Measurements from ENCODE around the gene SERPINC1. TPM values are rescaled to one million over a fixed set of nuclear protein-coding genes. Genes with fewer than 3 reads are reported as not detected.
"Not testable (repeated sequence)": the region's sequence is repeated elsewhere in the genome, so short reads cannot be mapped to it uniquely, and the experiment has no call there.

Gene SERPINC1
- total and polyA plus RNA-seq, 4 donors, result 0.25 TPM; not detected in 3

DNA sequence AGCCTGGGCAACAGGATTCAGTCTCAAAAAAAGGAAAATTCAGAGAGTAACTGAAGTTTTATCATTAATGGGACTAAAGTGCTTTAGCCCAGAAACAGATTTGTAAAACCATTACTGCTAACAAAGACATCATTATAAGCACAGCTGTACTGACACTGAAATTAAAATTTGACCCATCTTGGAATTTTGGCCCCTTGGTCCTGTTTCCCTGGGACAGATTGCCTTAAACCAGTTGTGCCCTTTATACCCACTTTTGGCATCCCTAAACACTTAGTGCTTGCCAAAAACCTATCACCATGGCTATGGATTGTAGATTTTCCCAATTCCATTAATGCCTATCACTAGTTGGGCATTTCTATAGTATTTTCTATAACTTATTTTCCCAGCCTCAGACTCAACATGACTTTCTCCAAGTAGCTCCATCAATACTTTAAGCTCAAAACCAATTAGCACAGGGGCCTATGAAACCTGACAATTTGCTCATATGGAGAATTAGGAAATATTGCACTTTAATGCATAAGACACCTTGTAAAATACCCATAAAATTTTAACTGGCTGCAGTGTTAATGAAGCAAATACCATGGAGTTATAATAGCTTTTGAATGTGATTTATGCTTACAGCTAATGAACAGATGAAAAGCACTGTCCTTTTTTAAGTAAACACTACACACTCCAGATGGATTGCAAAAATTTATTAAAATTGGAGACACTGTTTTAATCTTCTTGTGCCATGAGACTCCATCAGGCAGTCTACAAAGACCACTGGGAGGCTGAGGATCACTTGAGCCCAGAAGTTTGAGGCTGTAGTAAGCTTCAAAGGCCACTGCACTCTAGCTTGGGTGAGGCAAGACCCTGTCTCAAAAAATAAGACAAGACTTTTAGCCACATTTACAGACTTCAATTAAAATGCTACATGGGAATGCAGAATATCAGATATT lies 53.6 kb downstream of the SERPINC1 start:
- no peak for DNase-seq
- no peaks in the 10 kb centered on the region for H3K27me3 ChIP-seq (ENCODE audit: control insufficient read depth in 1 of 2, insufficient read depth in 2 of 2, low read length in 1 of 2)
- H3K27ac ChIP-seq (ENCODE audit: low read depth in 1 of 2, low read length in 2 of 2), result no peak overlapping the region
- no peaks in the 10 kb centered on the region for H3K9me3 ChIP-seq (ENCODE audit: control insufficient read depth, low read length)
- ATAC-seq (ENCODE audit: low FRiP score), result no peak
- H3K4me3 ChIP-seq (ENCODE audit: low read length in 2 of 2), result no peak overlapping the region
- H3K36me3 ChIP-seq (ENCODE audit: control insufficient read depth in 1 of 2, insufficient read depth in 2 of 2, low read length in 1 of 2), result peaks cover 1 to 3% of the 10 kb centered on the region in 2 donors
- peaks cover 0 to 4% of the 10 kb centered on the region in 2 donors for H3K4me1 ChIP-seq (ENCODE audit: control insufficient read depth in 1 of 2, insufficient read depth in 2 of 2, low read length in 2 of 2)
- intact Hi-C loops (cut with DNase I), result loop anchor here in 1 of 2 donors (10.0 kb wide), 1 partner anchor 149 kb away; the partner anchor contains the start of gene KLHL20

DNA sequence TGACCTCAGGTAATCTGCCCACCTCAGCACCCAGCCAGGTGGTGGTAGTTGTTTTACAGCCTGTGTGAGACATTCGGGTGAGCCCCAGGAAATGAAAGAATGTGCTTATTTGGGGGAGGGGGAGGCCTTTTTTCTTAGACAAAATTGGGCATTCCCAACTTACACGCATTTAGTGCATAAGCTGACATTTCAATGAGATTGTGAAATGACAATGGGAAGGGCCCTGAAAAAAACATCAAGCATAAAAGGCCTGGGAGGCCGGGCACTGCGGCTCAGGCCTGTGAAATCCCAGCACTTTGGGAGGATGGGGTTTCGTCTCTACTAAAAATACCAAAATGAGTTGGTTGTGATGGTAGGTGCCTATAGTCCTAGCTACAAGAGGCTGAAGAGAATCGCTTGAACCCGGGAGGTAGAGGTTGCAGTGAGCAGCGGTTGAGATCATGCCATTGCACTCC lies 54.3 kb downstream of the SERPINC1 start:
- no peak for DNase-seq
- no peaks in the 10 kb centered on the region for H3K27me3 ChIP-seq (ENCODE audit: control insufficient read depth in 1 of 2, insufficient read depth in 2 of 2, low read length in 1 of 2)
- H3K4me1 ChIP-seq (ENCODE audit: control insufficient read depth in 1 of 2, insufficient read depth in 2 of 2, low read length in 2 of 2), result peaks cover 0 to 4% of the 10 kb centered on the region in 2 donors
- 65 to 66% methylated on average over 8 of the region's 8 CpGs for WGBS, 2 donors
- no peak overlapping the region for H3K4me3 ChIP-seq (ENCODE audit: low read length in 2 of 2)
- H3K27ac ChIP-seq (ENCODE audit: low read depth in 1 of 2, low read length in 2 of 2), result no peak overlapping the region
- no peaks in the 10 kb centered on the region for H3K9me3 ChIP-seq (ENCODE audit: control insufficient read depth, low read length)
- intact Hi-C loops (cut with DNase I), result loop anchor here in 1 of 2 donors (10.0 kb wide), 1 partner anchor 148 kb away; the partner anchor contains the start of gene KLHL20
- H3K36me3 ChIP-seq (ENCODE audit: control insufficient read depth in 1 of 2, insufficient read depth in 2 of 2, low read length in 1 of 2), result peaks cover 1 to 3% of the 10 kb centered on the region in 2 donors
- no peak for ATAC-seq (ENCODE audit: low FRiP score)

DNA sequence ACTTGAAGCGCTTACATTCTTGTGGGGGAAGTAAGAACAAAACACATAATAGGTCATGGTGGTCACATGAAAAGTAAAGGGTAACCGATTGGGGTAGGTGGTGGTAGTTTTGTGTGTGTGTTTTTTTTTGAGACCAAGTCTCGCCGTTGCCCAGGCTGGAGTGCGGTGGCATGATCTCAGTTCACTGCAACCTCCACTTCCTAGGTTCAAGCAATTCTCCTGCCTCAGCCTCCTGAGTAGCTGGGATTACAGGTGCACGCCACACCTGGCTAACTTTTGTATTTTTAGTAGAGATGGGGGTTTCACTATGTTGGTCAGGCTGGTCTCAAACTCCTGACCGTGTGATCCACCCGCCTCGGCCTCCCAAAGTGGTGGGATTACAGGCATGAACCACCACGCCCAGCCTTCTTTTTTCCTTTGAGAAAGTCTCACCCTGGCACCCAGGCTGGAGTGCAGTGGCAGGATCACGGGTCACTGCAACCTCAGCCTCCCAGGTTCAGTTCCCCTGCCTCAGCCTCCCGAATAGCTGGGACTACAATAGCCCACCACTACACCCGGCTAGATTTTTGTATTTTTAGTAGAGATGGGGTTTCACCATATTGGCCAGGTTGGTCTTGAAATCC lies 54.9 kb downstream of the SERPINC1 start:
- intact Hi-C loops (cut with DNase I), result loop anchor here in 1 of 2 donors (10.0 kb wide), 1 partner anchor 147 kb away; the partner anchor contains the start of gene KLHL20
- 84 to 86% methylated on average over 13 of the region's 13 CpGs for WGBS, 2 donors
- not testable (repeated sequence) for ATAC-seq (ENCODE audit: low FRiP score); H3K27ac ChIP-seq (ENCODE audit: low read depth in 1 of 2, low read length in 2 of 2); H3K27me3 ChIP-seq (ENCODE audit: control insufficient read depth in 1 of 2, insufficient read depth in 2 of 2, low read length in 1 of 2); H3K4me1 ChIP-seq (ENCODE audit: control insufficient read depth in 1 of 2, insufficient read depth in 2 of 2, low read length in 2 of 2); DNase-seq; H3K9me3 ChIP-seq (ENCODE audit: control insufficient read depth, low read length); H3K4me3 ChIP-seq (ENCODE audit: low read length in 2 of 2); H3K36me3 ChIP-seq (ENCODE audit: control insufficient read depth in 1 of 2, insufficient read depth in 2 of 2, low read length in 1 of 2)

DNA sequence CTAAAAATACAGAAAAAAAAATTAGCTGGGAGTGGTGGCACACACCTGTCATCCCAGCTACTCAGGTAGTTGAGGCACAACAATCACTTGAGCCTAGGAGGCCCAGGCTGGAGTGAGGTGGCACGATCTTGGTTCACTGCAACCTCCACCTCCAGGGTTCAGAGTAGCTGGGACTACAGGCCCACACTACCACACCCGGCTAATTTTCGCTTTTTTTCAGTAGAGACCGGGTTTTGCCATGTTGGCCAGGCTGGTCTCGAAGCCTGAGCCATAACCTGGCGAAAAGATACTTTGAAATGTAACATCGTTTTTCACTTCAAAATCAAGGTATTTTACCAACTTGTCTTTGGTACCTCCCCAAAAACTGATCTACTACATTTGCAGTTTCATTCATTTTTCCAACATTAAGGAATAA lies 55.4 kb downstream of the SERPINC1 start:
- H3K9me3 ChIP-seq (ENCODE audit: control insufficient read depth, low read length), result no peaks in the 10 kb centered on the region
- no peak for ATAC-seq (ENCODE audit: low FRiP score)
- H3K27ac ChIP-seq (ENCODE audit: low read depth in 1 of 2, low read length in 2 of 2), result no peak overlapping the region
- no peak for DNase-seq
- WGBS, 2 donors, result 94 to 97% methylated on average over 7 of the region's 7 CpGs
- H3K4me1 ChIP-seq (ENCODE audit: control insufficient read depth in 1 of 2, insufficient read depth in 2 of 2, low read length in 2 of 2), result peaks cover 0 to 4% of the 10 kb centered on the region in 2 donors
- H3K4me3 ChIP-seq (ENCODE audit: low read length in 2 of 2), result no peak overlapping the region
- H3K27me3 ChIP-seq (ENCODE audit: control insufficient read depth in 1 of 2, insufficient read depth in 2 of 2, low read length in 1 of 2), result no peaks in the 10 kb centered on the region
- H3K36me3 ChIP-seq (ENCODE audit: control insufficient read depth in 1 of 2, insufficient read depth in 2 of 2, low read length in 1 of 2), result peaks cover 3 to 10% of the 10 kb centered on the region in 2 donors
- intact Hi-C loops (cut with DNase I), result loop anchor here in 1 of 2 donors (10.0 kb wide), 1 partner anchor 147 kb away; the partner anchor contains the start of gene KLHL20

DNA sequence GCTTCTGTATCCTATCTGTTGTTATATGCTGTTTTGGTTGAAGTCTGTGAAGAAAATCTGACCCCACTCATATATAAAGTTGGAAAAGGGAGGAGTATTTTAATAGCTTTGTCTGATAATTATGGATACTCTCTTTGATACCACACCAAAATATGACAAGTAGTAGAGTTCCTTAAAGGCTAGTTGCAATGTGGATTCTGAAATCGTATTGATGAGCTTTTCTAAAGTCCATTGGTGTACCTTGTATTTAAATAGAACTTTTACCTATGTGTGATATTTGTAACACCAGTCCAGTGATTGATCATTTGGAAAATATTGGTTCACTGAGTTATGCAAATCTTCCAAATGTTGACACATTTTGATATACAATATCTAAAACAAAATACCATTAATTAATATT lies 57.1 kb downstream of the SERPINC1 start:
- H3K9me3 ChIP-seq (ENCODE audit: control insufficient read depth, low read length), result no peaks in the 10 kb centered on the region
- no peak overlapping the region for H3K4me3 ChIP-seq (ENCODE audit: low read length in 2 of 2)
- peaks cover 6 to 10% of the 10 kb centered on the region in 2 donors for H3K36me3 ChIP-seq (ENCODE audit: control insufficient read depth in 1 of 2, insufficient read depth in 2 of 2, low read length in 1 of 2)
- H3K4me1 ChIP-seq (ENCODE audit: control insufficient read depth in 1 of 2, insufficient read depth in 2 of 2, low read length in 2 of 2), result no peaks in the 10 kb centered on the region
- WGBS, 2 donors, result 84 to 89% methylated on average over 1 of the region's 1 CpG
- no peaks in the 10 kb centered on the region for H3K27me3 ChIP-seq (ENCODE audit: control insufficient read depth in 1 of 2, insufficient read depth in 2 of 2, low read length in 1 of 2)
- ATAC-seq (ENCODE audit: low FRiP score), result no peak
- intact Hi-C loops (cut with DNase I), result loop anchor here in 1 of 2 donors (10.0 kb wide), 1 partner anchor 145 kb away; the partner anchor contains the start of gene KLHL20
- no peak overlapping the region for H3K27ac ChIP-seq (ENCODE audit: low read depth in 1 of 2, low read length in 2 of 2)
- no peak for DNase-seq

DNA sequence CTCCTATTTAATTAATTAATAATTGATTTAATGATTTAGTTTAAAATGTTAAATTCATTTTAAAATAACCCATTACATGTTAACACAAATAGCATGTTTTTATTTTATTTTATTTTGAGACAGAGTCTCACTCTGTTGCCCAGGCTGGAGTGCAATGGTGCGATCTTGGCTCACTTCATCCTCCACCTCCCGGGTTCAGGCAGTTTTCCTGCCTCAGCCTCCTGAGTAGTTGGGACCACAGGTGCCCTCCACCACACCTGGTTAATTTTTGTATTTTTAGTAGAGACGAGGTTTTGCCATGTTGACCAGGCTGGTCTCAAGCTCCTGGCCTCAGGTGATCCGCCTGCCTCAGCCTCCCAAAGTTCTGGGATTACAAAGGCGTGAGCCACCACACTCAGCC lies 57.6 kb downstream of the SERPINC1 start:
- intact Hi-C loops (cut with DNase I); H3K36me3 ChIP-seq (ENCODE audit: control insufficient read depth in 1 of 2, insufficient read depth in 2 of 2, low read length in 1 of 2); H3K9me3 ChIP-seq (ENCODE audit: control insufficient read depth, low read length); ATAC-seq (ENCODE audit: low FRiP score); DNase-seq; H3K27me3 ChIP-seq (ENCODE audit: control insufficient read depth in 1 of 2, insufficient read depth in 2 of 2, low read length in 1 of 2); H3K27ac ChIP-seq (ENCODE audit: low read depth in 1 of 2, low read length in 2 of 2); H3K4me3 ChIP-seq (ENCODE audit: low read length in 2 of 2); H3K4me1 ChIP-seq (ENCODE audit: control insufficient read depth in 1 of 2, insufficient read depth in 2 of 2, low read length in 2 of 2): not testable (repeated sequence)
- WGBS, 2 donors, result 97% methylated on average over 5 of the region's 5 CpGs

DNA sequence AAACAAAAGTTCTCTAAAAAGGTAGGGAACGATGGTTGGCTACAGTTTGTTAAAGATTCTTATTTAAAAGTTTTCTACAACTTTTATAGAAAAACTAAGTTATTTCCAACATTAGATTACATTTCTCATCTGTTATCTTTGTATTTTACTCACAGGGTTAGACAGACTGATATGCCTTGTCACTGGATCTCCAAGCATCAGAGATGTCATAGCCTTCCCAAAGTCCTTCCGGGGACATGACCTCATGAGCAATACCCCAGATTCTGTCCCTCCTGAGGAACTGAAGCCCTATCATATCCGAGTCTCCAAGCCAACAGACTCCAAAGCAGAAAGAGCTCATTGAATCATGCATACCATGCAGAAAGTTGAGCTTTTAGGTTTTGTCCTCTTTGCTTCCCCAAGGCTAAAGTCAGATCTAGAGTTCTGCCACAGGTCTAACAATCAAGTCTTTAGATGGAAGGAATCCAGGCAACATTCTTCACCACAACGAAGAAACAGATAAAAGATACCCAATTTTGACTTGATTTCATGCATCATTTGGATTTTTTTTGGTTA lies 59.7 kb downstream of the SERPINC1 start:
- Histone ChIP-seq H3K36me3 (ENCODE audit: control insufficient read depth in 1 of 2, insufficient read depth in 2 of 2, low read length in 1 of 2) (peaks cover 4 to 7% of the 10 kb centered on the region in 2 donors), H3K27ac (ENCODE audit: low read depth in 1 of 2, low read length in 2 of 2) (no peak overlapping the region)

DNA sequence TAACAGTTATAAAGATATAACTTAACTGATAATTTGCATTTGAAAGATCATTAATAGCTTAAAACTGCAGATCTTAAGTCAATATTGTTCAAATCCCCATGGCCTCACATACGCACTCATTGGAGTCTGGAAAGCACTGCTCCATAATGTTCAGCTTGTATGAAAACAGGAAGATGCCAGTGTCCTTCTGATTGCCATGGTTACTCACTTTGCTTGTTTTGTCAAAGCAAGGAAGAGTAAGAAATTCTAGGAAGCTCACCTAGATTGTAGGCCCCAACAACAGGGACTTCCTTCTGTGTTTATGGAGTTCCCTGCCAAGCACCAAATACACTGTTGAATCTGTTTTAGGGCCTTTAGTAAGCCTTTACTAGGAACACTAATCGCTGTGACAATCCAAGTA lies 60.2 kb downstream of the SERPINC1 start:
- no peak overlapping the region for H3K27ac ChIP-seq (ENCODE audit: low read depth in 1 of 2, low read length in 2 of 2)
- 89 to 90% methylated on average over 2 of the region's 2 CpGs for WGBS, 2 donors
- ATAC-seq (ENCODE audit: low FRiP score) (no peak), DNase-seq (no peak)
- no peak overlapping the region for H3K4me3 ChIP-seq (ENCODE audit: low read length in 2 of 2)
- H3K9me3 ChIP-seq (ENCODE audit: control insufficient read depth, low read length), result no peaks in the 10 kb centered on the region
- H3K36me3 ChIP-seq (ENCODE audit: control insufficient read depth in 1 of 2, insufficient read depth in 2 of 2, low read length in 1 of 2), result peaks cover 4 to 7% of the 10 kb centered on the region in 2 donors
- no peaks in the 10 kb centered on the region for H3K4me1 ChIP-seq (ENCODE audit: control insufficient read depth in 1 of 2, insufficient read depth in 2 of 2, low read length in 2 of 2)
- intact Hi-C loops (cut with DNase I), result no loop called here
- H3K27me3 ChIP-seq (ENCODE audit: control insufficient read depth in 1 of 2, insufficient read depth in 2 of 2, low read length in 1 of 2), result no peaks in the 10 kb centered on the region

More for the DNA sequence above, 59.7 kb downstream of the SERPINC1 start:
- no peaks in the 10 kb centered on the region for H3K27me3 ChIP-seq (ENCODE audit: control insufficient read depth in 1 of 2, insufficient read depth in 2 of 2, low read length in 1 of 2)
- H3K9me3 ChIP-seq (ENCODE audit: control insufficient read depth, low read length), result no peaks in the 10 kb centered on the region
- WGBS, 2 donors, result 69 to 76% methylated on average over 4 of the region's 4 CpGs
- H3K4me3 ChIP-seq (ENCODE audit: low read length in 2 of 2), result no peak overlapping the region
- DNase-seq, result no peak
- ATAC-seq (ENCODE audit: low FRiP score), result no peak
- intact Hi-C loops (cut with DNase I), result no loop called here
- no peaks in the 10 kb centered on the region for H3K4me1 ChIP-seq (ENCODE audit: control insufficient read depth in 1 of 2, insufficient read depth in 2 of 2, low read length in 2 of 2)
